Measurements from ENCODE around the gene MYLK3.

The MYLK3 gene

GRCh38 chr16:46757339-46758050, 9.4 kb upstream of the MYLK3 start:
- DNase-seq: no peak

GRCh38 chr16:46756772-46757171, 8.6 kb upstream of the MYLK3 start:
- no peak for DNase-seq

GRCh38 chr16:46753015-46753414, 4.9 kb upstream of the MYLK3 start:
- DNase-seq: no peak

GRCh38 chr16:46751381-46751780, 3.2 kb upstream of the MYLK3 start:
- DNase-seq: no peak

- DNase-seq: no peak
Observed at GRCh38 chr16:46748775-46749705, 896 bp upstream of the MYLK3 start.

GRCh38 chr16:46746821-46747776, 1.0 kb downstream of the MYLK3 start:
- no peak for DNase-seq

GRCh38 chr16:46745617-46746016, 2.5 kb downstream of the MYLK3 start:
- no peak for DNase-seq

- DNase-seq: peak; percentile 5 to 46
Observed at GRCh38 chr16:46743232-46743719, 4.9 kb downstream of the MYLK3 start.

- DNase-seq: no peak
Observed at GRCh38 chr16:46739934-46740333, 8.2 kb downstream of the MYLK3 start.

- no peak for DNase-seq
Observed at GRCh38 chr16:46737621-46738214, 10.4 kb downstream of the MYLK3 start.

GRCh38 chr16:46736695-46737094, 11.4 kb downstream of the MYLK3 start:
- DNase-seq: no peak

GRCh38 chr16:46733319-46733830, 14.8 kb downstream of the MYLK3 start:
- DNase-seq: no peak

GRCh38 chr16:46732561-46732960, 15.6 kb downstream of the MYLK3 start:
- no peak for DNase-seq

- DNase-seq: no peak
Observed at GRCh38 chr16:46731691-46732555, 16.2 kb downstream of the MYLK3 start.

GRCh38 chr16:46730801-46731690, 17.1 kb downstream of the MYLK3 start:
- DNase-seq: no peak

- DNase-seq: no peak
Observed at GRCh38 chr16:46730126-46730525, 18.0 kb downstream of the MYLK3 start.

- DNase-seq: no peak
Observed at GRCh38 chr16:46729326-46729995, 18.7 kb downstream of the MYLK3 start.

GRCh38 chr16:46728806-46729205, 19.3 kb downstream of the MYLK3 start:
- DNase-seq: no peak

- no peak for DNase-seq
Observed at GRCh38 chr16:46727630-46728029, 20.5 kb downstream of the MYLK3 start.

All from CD4-positive, alpha-beta T cell treated with Interferon alpha-2 for 1 hour (primary cell).